ENCODE data around the gene MXI1. TPM values are rescaled to one million over a fixed set of nuclear protein-coding genes. Genes with fewer than 3 reads are reported as not detected.

The MXI1 gene
- total RNA-seq, 3 donors from 2014 or later (not counting 1 experiment from before 2014, with no cell fraction given) = 11.2 to 14.1 (median 13.6) TPM

GRCh38 chr10:110160522-110160921 is 46.9 kb upstream of the MXI1 start:
- H3K27ac ChIP-seq (ENCODE audit: low read length) = no peak overlapping the region
- no peaks in the 10 kb centered on the region for H3K36me3 Mint-ChIP-seq
- H3K9me3 Mint-ChIP-seq = no peaks in the 10 kb centered on the region
- no peaks in the 10 kb centered on the region for H3K9me3 ChIP-seq (ENCODE audit: control insufficient read depth, insufficient read depth, low read length)
- DNase-seq (no peak), ATAC-seq (no peak)
- peaks cover 61% of the 10 kb centered on the region for H3K27me3 ChIP-seq (ENCODE audit: control insufficient read depth, insufficient read depth, low read length)
- no peak for TF ChIP-seq CTCF (IDR thresholded peaks at IDR 0.05)
- peaks cover 30 to 31% of the 10 kb centered on the region in 2 donors for H3K4me1 Mint-ChIP-seq
- H3K27ac Mint-ChIP-seq = no peak overlapping the region
- no peak overlapping the region for H3K4me3 ChIP-seq (ENCODE audit: low read length)
- H3K27me3 Mint-ChIP-seq (ENCODE audit: low read depth in 2 of 2) = peaks cover 58 to 59% of the 10 kb centered on the region in 2 donors
- no peaks in the 10 kb centered on the region for H3K36me3 ChIP-seq (ENCODE audit: control insufficient read depth, insufficient read depth, low read length)
- intact Hi-C loops (cut with micrococcal nuclease) = no loop called here
- H3K4me3 Mint-ChIP-seq = no peak overlapping the region
- H3K4me1 ChIP-seq (ENCODE audit: control insufficient read depth, insufficient read depth, low read length) = peaks cover 32% of the 10 kb centered on the region

- H3K27ac Mint-ChIP-seq = no peak overlapping the region
- no peaks in the 10 kb centered on the region for H3K9me3 Mint-ChIP-seq
- intact Hi-C loops (cut with micrococcal nuclease) = no loop called here
- ATAC-seq (no peak), DNase-seq (no peak)
- H3K27me3 Mint-ChIP-seq (ENCODE audit: low read depth in 2 of 2) = peaks cover 59 to 72% of the 10 kb centered on the region in 2 donors
- Histone ChIP-seq H3K9me3 (ENCODE audit: control insufficient read depth, insufficient read depth, low read length) (no peaks in the 10 kb centered on the region), H3K4me3 (ENCODE audit: low read length) (no peak overlapping the region), H3K27me3 (ENCODE audit: control insufficient read depth, insufficient read depth, low read length) (peaks cover 79% of the 10 kb centered on the region), H3K4me1 (ENCODE audit: control insufficient read depth, insufficient read depth, low read length) (peaks cover 13% of the 10 kb centered on the region), H3K36me3 (ENCODE audit: control insufficient read depth, insufficient read depth, low read length) (no peaks in the 10 kb centered on the region), H3K27ac (ENCODE audit: low read length) (no peak overlapping the region)
- no peak overlapping the region for H3K4me3 Mint-ChIP-seq
- H3K36me3 Mint-ChIP-seq = no peaks in the 10 kb centered on the region
- 47% methylated on average over 6 of the region's 6 CpGs for WGBS (ENCODE audit: insufficient coverage)
- peaks cover 10 to 11% of the 10 kb centered on the region in 2 donors for H3K4me1 Mint-ChIP-seq
- no peak for TF ChIP-seq CTCF (IDR thresholded peaks at IDR 0.05)
These were observed 44.7 kb upstream of the MXI1 start for GRCh38 chr10:110162741-110163145.

- Mint-ChIP-seq H3K36me3 (no peaks in the 10 kb centered on the region), H3K4me1 (peaks cover 4 to 7% of the 10 kb centered on the region in 2 donors), H3K27ac (no peak overlapping the region), H3K27me3 (ENCODE audit: low read depth in 2 of 2) (peaks cover 63 to 77% of the 10 kb centered on the region in 2 donors), H3K9me3 (no peaks in the 10 kb centered on the region), H3K4me3 (no peak overlapping the region)
- H3K27me3 ChIP-seq (ENCODE audit: control insufficient read depth, insufficient read depth, low read length) = peaks cover 81% of the 10 kb centered on the region
- no peak overlapping the region for H3K27ac ChIP-seq (ENCODE audit: low read length)
- no peak overlapping the region for H3K4me3 ChIP-seq (ENCODE audit: low read length)
- no peaks in the 10 kb centered on the region for H3K36me3 ChIP-seq (ENCODE audit: control insufficient read depth, insufficient read depth, low read length)
- TF ChIP-seq CTCF (IDR thresholded peaks at IDR 0.05) = no peak
- ATAC-seq (no peak), DNase-seq (no peak)
- intact Hi-C loops (cut with micrococcal nuclease) = no loop called here
- H3K9me3 ChIP-seq (ENCODE audit: control insufficient read depth, insufficient read depth, low read length) = no peaks in the 10 kb centered on the region
- peaks cover 8% of the 10 kb centered on the region for H3K4me1 ChIP-seq (ENCODE audit: control insufficient read depth, insufficient read depth, low read length)
- WGBS (ENCODE audit: insufficient coverage) = 89% methylated on average over 3 of the region's 5 CpGs
These were observed 44.1 kb upstream of the MXI1 start for GRCh38 chr10:110163192-110163773.

GRCh38 chr10:110163841-110164240 is 43.6 kb upstream of the MXI1 start:
- Histone ChIP-seq H3K4me3 (ENCODE audit: low read length) (no peak overlapping the region), H3K36me3 (ENCODE audit: control insufficient read depth, insufficient read depth, low read length) (no peaks in the 10 kb centered on the region), H3K27me3 (ENCODE audit: control insufficient read depth, insufficient read depth, low read length) (peaks cover 80% of the 10 kb centered on the region), H3K9me3 (ENCODE audit: control insufficient read depth, insufficient read depth, low read length) (no peaks in the 10 kb centered on the region), H3K27ac (ENCODE audit: low read length) (no peak overlapping the region), H3K4me1 (ENCODE audit: control insufficient read depth, insufficient read depth, low read length) (peaks cover 9% of the 10 kb centered on the region)
- intact Hi-C loops (cut with micrococcal nuclease) = no loop called here
- no peak for DNase-seq
- Mint-ChIP-seq H3K4me1 (peaks cover 4 to 12% of the 10 kb centered on the region in 2 donors), H3K36me3 (no peaks in the 10 kb centered on the region), H3K27me3 (ENCODE audit: low read depth in 2 of 2) (peaks cover 62 to 77% of the 10 kb centered on the region in 2 donors), H3K4me3 (no peak overlapping the region), H3K9me3 (no peaks in the 10 kb centered on the region), H3K27ac (no peak overlapping the region)
- TF ChIP-seq CTCF (IDR thresholded peaks at IDR 0.05) = no peak
- ATAC-seq = no peak
- WGBS (ENCODE audit: insufficient coverage) = 64% methylated on average over 4 of the region's 4 CpGs

All from natural killer cell (primary cell).